Right lobe of liver (tissue), 6 donors: Measurements from ENCODE around the gene PARVG. TPM values are rescaled to one million over a fixed set of nuclear protein-coding genes. Genes with fewer than 3 reads are reported as not detected.

ENCODE experiments used
- ATAC-seq, 4 donors: fragments of 200-7000 bp; cut with Tn5 transposase; one replicate each; pipeline ENCODE4 v1.9.1; 2020; ENCODE audit warnings: mild to moderate bottlenecking in 4 of 4, moderate library complexity in 4 of 4
- DNase-seq, 3 donors: peaks; one replicate each; pipeline ENCODE4 v3.0.0-alpha.2; 2020
- H3K27ac ChIP-seq, 3 donors: fragments of 200-600 bp; one replicate each; pipeline ENCODE4 v1.8.0; 2022
- H3K27me3 ChIP-seq, 2 donors: fragments of 200-600 bp; one replicate each; pipeline ENCODE4 v1.8.0; 2022
- H3K36me3 ChIP-seq, 4 donors: fragments of 200-600 bp; sonication (generic) in 1 of 4; one replicate each; pipeline versions ENCODE4 v1.5.1 to v1.8.0; 2017 to 2022; ENCODE audit warnings: control low read depth in 1 of 4
- H3K4me1 ChIP-seq, 4 donors: fragments of 200-600 bp; sonication (generic) in 1 of 4; one replicate each; pipeline versions ENCODE4 v1.5.1 to v1.8.0; 2017 to 2022; ENCODE audit warnings: control low read depth in 1 of 4
- H3K4me3 ChIP-seq, 3 donors: fragments of 200-600 bp; one replicate each; pipeline ENCODE4 v1.8.0; 2022
- H3K9me3 ChIP-seq, 4 donors: fragments of 200-600 bp; sonication (generic) in 1 of 4; one replicate each; pipeline versions ENCODE4 v1.5.1 to v1.8.0; 2017 to 2022; ENCODE audit warnings: control low read depth in 1 of 4
- CTCF ChIP-seq, 4 donors: fragments of 200-600 bp in 3 of 4; fragments of 450-650 bp in 1 of 4; IDR thresholded peaks; one replicate each; pipeline versions ENCODE4 v1.5.1 to v1.8.0; 2016 to 2022; ENCODE audit warnings: antibody characterized with exemption in 4 of 4, mild to moderate bottlenecking in 2 of 4
- POLR2A ChIP-seq: fragments of 450-650 bp; IDR thresholded peaks from one replicate; pipeline ENCODE4 v1.6.1; 2017; ENCODE audit warnings: antibody characterized with exemption, mild to moderate bottlenecking
- WGBS: methylation state at CpG from one replicate; pipeline ENCODE4 v1.1.6; 2018; ENCODE audit warnings: low coverage, low lambda C conversion rate; ENCODE audit not compliant: insufficient coverage; ENCODE audit errors: missing lambda C conversion rate; 5-methylcytosine and 5-hydroxymethylcytosine counted together
- intact Hi-C, 2 donors: fragments of 100-400 bp; cut with DNase I; formaldehyde crosslinking; loops; one replicate each; pipeline versions ENCODE4 v1.11.2 to v1.14.1; 2022
- total RNA-seq, 6 experiments: library from RNA; depleted of rRNA in 2 of 6; stranded (reverse); fragments of >200 nt in 2 of 6; fragmentation: NEBNext Ultra II Directional in 3 of 6; extraction: Animal tissue kit (Norgen Biotek cat#: 25700) in 3 of 6; gene quantifications; one replicate each; pipeline versions ENCODE4 v1.1.0 to v1.2.4, GENCODE V29; 2016 to 2023
- donor health status: DM: no; HTN: yes; CAD: no.
- donor health status: DM: no; HTN: no; CAD: no.
- donor health status: DM: no; HTN: no; CAD: no.
- donor health status: DM: no; HTN: yes; CAD: no.
- donor health status: DM: no; HTN: yes; CAD: no.

The PARVG gene
- total RNA-seq, 6 experiments from 2014 or later, result 3.7 to 10.8 (median 7.9) TPM

- Histone ChIP-seq H3K36me3 (no peaks in the 10 kb centered on the region), H3K9me3 (no peaks in the 10 kb centered on the region), H3K27me3 (no peaks in the 10 kb centered on the region), H3K4me1 (no peaks in the 10 kb centered on the region), H3K4me3 (no peak overlapping the region), H3K27ac (no peak overlapping the region)
- TF ChIP-seq CTCF (IDR thresholded peaks at IDR 0.05) (no peak), POLR2A (no peak)
- intact Hi-C loops, result no loop called here
- ATAC-seq (no peak), DNase-seq (no peak)
- WGBS, result 49% methylated on average over 3 of the region's 9 CpGs
Observed at GRCh38 chr22:44191036-44191454, 10.3 kb downstream of the PARVG start.

- DNase-seq (peak in 2 of 3 donors; percentile 45 to 60), ATAC-seq (peak in 3 of 4 donors; percentile 29 to 40 (median 30))
- intact Hi-C loops, result no loop called here
- WGBS, result 100% methylated on average over 1 of the region's 8 CpGs
- Histone ChIP-seq H3K27ac (no peak overlapping the region), H3K4me1 (no peaks in the 10 kb centered on the region), H3K36me3 (no peaks in the 10 kb centered on the region), H3K9me3 (no peaks in the 10 kb centered on the region), H3K27me3 (no peaks in the 10 kb centered on the region), H3K4me3 (no peak overlapping the region)
- no peak for TF ChIP-seq CTCF (IDR thresholded peaks at IDR 0.05)
Observed at GRCh38 chr22:44192098-44192815, 11.5 kb downstream of the PARVG start.

GRCh38 chr22:44192816-44193534, 12.2 kb downstream of the PARVG start:
- Histone ChIP-seq H3K27ac (no peak overlapping the region), H3K27me3 (no peaks in the 10 kb centered on the region), H3K36me3 (no peaks in the 10 kb centered on the region), H3K4me3 (no peak overlapping the region), H3K4me1 (no peaks in the 10 kb centered on the region), H3K9me3 (no peaks in the 10 kb centered on the region)
- WGBS, result 30% methylated on average over 6 of the region's 11 CpGs
- DNase-seq (peak in 1 of 3 donors; percentile 13), ATAC-seq (no peak)
- TF ChIP-seq CTCF (IDR thresholded peaks at IDR 0.05) (no peak), POLR2A (no peak)
- intact Hi-C loops, result no loop called here

GRCh38 chr22:44193535-44193891, 12.8 kb downstream of the PARVG start:
- DNase-seq (no peak), ATAC-seq (peak in 1 of 4 donors; percentile 24)
- no peak overlapping the region for H3K4me3 ChIP-seq
- intact Hi-C loops, result no loop called here
- H3K36me3 ChIP-seq, result no peaks in the 10 kb centered on the region
- 47% methylated on average over 4 of the region's 4 CpGs for WGBS
- H3K9me3 ChIP-seq, result no peaks in the 10 kb centered on the region
- no peaks in the 10 kb centered on the region for H3K4me1 ChIP-seq
- H3K27me3 ChIP-seq, result no peaks in the 10 kb centered on the region
- no peak overlapping the region for H3K27ac ChIP-seq
- no peak for TF ChIP-seq CTCF (IDR thresholded peaks at IDR 0.05)
- TF ChIP-seq POLR2A, result no peak
